ENCODE results near the gene RPLP2.

Gene RPLP2

GRCh38 chr11:793556-793955 is 16.2 kb upstream of the RPLP2 start:
- no peak for TF ChIP-seq CTCF (IDR thresholded peaks at IDR 0.05; ENCODE audit: low read length, missing control alignments)
- H3K4me3 ChIP-seq (replicated peaks; ENCODE audit: low read depth, low read length): no peak overlapping the region
- no peak for DNase-seq (ENCODE audit: low read depth)

- no peak for DNase-seq (ENCODE audit: low read depth)
- no peak for TF ChIP-seq CTCF (IDR thresholded peaks at IDR 0.05; ENCODE audit: low read length, missing control alignments)
- H3K4me3 ChIP-seq (replicated peaks; ENCODE audit: low read depth, low read length): no peak overlapping the region
Measured at GRCh38 chr11:794013-794765, 15.6 kb upstream of the RPLP2 start.

GRCh38 chr11:794766-795633 is 14.8 kb upstream of the RPLP2 start:
- peak overlapping the region; percentile 76 for H3K4me3 ChIP-seq (replicated peaks; ENCODE audit: low read depth, low read length)
- no peak for TF ChIP-seq CTCF (IDR thresholded peaks at IDR 0.05; ENCODE audit: low read length, missing control alignments)
- no peak for DNase-seq (ENCODE audit: low read depth)

- H3K4me3 ChIP-seq (replicated peaks; ENCODE audit: low read depth, low read length): peak overlapping the region; percentile 76
- peak; percentile 73 for DNase-seq (ENCODE audit: low read depth)
- no peak for TF ChIP-seq CTCF (IDR thresholded peaks at IDR 0.05; ENCODE audit: low read length, missing control alignments)
Measured at GRCh38 chr11:795634-796564, 13.9 kb upstream of the RPLP2 start.

- TF ChIP-seq CTCF (IDR thresholded peaks at IDR 0.05; ENCODE audit: low read length, missing control alignments): no peak
- DNase-seq (ENCODE audit: low read depth): no peak
- H3K4me3 ChIP-seq (replicated peaks; ENCODE audit: low read depth, low read length): peak overlapping the region; percentile 76
Measured at GRCh38 chr11:796565-797295, 13.0 kb upstream of the RPLP2 start.
